Measurements from ENCODE around the gene TYSND1. TPM values are rescaled to one million over a fixed set of nuclear protein-coding genes. Genes with fewer than 3 reads are reported as not detected.

TYSND1 gene
- total RNA-seq, 1 donor from 2014 or later: 17.5 TPM

DNA sequence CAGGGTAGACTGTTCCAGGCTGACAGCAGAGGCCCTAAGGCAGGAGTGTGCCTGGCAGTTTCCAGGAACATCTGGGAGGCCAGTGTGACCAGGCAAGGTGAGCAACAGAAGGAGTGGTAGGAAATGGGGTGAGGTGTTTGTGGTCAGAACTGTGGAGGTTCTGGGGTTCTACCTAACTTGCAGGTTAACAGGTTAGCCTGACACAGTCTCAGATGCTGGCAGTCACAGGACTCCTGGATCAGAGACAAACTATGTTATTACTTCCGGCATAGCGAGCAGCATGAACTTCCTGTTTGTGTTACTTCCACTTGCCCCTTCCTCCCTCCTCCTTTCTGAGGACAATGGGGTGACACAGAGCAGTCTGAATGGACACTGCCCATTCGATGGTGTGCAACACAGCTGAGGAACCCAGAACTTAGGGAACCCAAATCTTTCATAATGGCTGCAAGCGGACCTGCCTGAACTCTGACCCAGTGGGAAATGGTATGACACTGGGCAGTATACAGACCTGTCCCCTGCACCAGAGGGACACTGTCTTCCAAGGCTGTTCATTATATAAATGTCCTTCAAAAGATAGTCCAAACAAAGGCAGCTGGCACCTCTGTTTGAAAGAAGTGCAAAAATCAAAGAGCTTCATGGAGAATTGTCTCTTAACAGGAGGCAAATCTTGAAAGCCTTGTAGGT lies 27.7 kb upstream of the TYSND1 start:
- Mint-ChIP-seq H3K27me3 (no peaks in the 10 kb centered on the region), H3K27ac (peak overlapping the region; percentile 20), H3K9me3 (no peaks in the 10 kb centered on the region), H3K4me3 (no peak overlapping the region), H3K36me3 (no peaks in the 10 kb centered on the region), H3K4me1 (ENCODE audit: unreplicated experiment) (peaks cover 6% of the 10 kb centered on the region)
- DNase-seq (ENCODE audit: extremely low spot score, unreplicated experiment): no peak
- no peak for TF ChIP-seq CTCF (conservative IDR thresholded peaks at IDR 0.05)

DNA sequence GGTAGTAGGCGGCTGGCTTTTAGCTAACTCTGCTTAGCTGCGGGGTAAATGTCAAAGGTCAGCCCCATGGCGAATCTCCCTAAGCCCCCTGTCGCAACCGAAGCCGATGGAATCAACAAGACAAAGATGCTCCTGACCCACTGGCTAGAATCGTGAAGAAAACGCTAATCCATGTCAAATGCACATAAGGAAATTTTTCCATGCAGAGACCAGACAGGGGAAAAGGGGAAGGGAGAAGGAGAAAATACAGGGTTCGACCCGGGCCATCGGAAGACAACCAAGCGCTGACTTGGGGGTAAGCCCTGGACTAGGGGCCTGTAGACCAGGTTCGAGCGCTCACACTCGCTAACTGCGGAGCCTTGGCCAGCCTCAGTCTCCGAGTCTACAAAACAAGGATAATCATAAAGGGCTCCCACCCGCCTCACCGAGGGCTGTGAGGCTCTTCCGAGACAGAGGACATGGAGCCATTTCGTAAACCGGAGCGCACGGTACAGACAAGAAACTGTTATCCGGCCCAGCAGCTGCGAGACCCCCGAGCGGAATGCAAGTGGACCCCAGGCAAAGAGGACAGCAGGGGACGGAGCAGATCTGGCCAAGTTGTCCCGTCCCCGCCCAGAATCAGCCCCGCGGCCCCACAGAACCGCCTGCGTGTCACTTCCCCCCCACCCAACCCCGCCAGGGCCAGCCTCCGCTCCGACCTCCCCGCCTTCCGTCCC lies 23.3 kb upstream of the TYSND1 start:
- peak overlapping the region; percentile 94 for H3K4me3 Mint-ChIP-seq
- DNase-seq (ENCODE audit: extremely low spot score, unreplicated experiment): no peak
- H3K9me3 Mint-ChIP-seq: no peaks in the 10 kb centered on the region
- H3K27ac Mint-ChIP-seq: peak overlapping the region; percentile 91
- TF ChIP-seq CTCF (conservative IDR thresholded peaks at IDR 0.05): no peak
- peaks cover 27% of the 10 kb centered on the region for H3K4me1 Mint-ChIP-seq (ENCODE audit: unreplicated experiment)
- no peaks in the 10 kb centered on the region for H3K27me3 Mint-ChIP-seq
- H3K36me3 Mint-ChIP-seq: peaks cover 7% of the 10 kb centered on the region

- H3K36me3 Mint-ChIP-seq: peaks cover 7% of the 10 kb centered on the region
- no peak for TF ChIP-seq CTCF (conservative IDR thresholded peaks at IDR 0.05)
- DNase-seq (ENCODE audit: extremely low spot score, unreplicated experiment): no peak
- H3K27me3 Mint-ChIP-seq: no peaks in the 10 kb centered on the region
- peak overlapping the region; percentile 94 for H3K4me3 Mint-ChIP-seq
- no peaks in the 10 kb centered on the region for H3K9me3 Mint-ChIP-seq
- peaks cover 23% of the 10 kb centered on the region for H3K4me1 Mint-ChIP-seq (ENCODE audit: unreplicated experiment)
- peak overlapping the region; percentile 91 for H3K27ac Mint-ChIP-seq
These were observed 22.5 kb upstream of the TYSND1 start for GRCh38 chr10:70169011-70169410.

DNA sequence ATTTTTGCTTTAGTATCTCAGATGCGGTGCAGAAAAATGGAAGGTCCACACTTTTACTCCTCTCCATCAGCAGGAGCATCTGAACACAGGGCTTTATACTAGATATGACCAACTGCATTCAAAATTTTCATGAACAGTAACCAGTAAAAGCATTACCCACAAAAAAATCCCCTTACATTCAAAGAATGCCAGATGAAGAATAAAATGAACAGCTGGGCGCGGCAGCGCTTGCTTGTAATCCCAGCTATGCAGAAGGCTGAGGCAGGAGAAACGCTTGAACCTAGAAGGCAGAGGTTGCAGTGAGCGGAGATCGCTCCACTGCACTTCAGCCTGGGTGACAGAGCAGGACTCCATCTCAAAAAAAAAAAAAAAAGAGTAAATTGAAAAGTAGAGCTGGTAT lies 20.7 kb upstream of the TYSND1 start:
- peaks cover 12% of the 10 kb centered on the region for H3K36me3 Mint-ChIP-seq
- DNase-seq (ENCODE audit: extremely low spot score, unreplicated experiment): no peak
- no peak for TF ChIP-seq CTCF (conservative IDR thresholded peaks at IDR 0.05)
- no peaks in the 10 kb centered on the region for H3K27me3 Mint-ChIP-seq
- H3K4me3 Mint-ChIP-seq: peak overlapping the region; percentile 21
- peak overlapping the region; percentile 59 for H3K27ac Mint-ChIP-seq
- H3K4me1 Mint-ChIP-seq (ENCODE audit: unreplicated experiment): peaks cover 34% of the 10 kb centered on the region
- no peaks in the 10 kb centered on the region for H3K9me3 Mint-ChIP-seq

DNA sequence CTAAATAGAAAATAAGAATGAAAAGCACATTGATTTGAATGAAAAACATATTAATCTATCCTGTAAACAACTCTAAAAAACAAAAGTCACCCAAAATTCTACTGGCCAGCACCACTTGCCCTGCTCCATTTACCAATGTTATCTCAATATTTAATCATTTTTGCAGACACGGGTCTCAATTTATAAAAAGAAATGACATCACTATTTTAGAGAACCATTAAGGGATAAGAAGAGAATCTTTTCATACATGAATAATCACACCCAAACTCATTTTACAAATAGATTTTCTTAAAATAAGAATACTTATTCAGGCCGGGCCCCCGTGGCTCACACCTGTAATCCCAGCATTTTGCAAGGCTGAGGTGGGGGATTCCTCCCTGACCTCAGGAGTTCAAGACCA lies 19.9 kb upstream of the TYSND1 start:
- TF ChIP-seq CTCF (conservative IDR thresholded peaks at IDR 0.05): no peak
- DNase-seq (ENCODE audit: extremely low spot score, unreplicated experiment): no peak
- H3K36me3 Mint-ChIP-seq: peaks cover 16% of the 10 kb centered on the region
- no peak overlapping the region for H3K27ac Mint-ChIP-seq
- H3K27me3 Mint-ChIP-seq: no peaks in the 10 kb centered on the region
- peaks cover 42% of the 10 kb centered on the region for H3K4me1 Mint-ChIP-seq (ENCODE audit: unreplicated experiment)
- no peaks in the 10 kb centered on the region for H3K9me3 Mint-ChIP-seq
- H3K4me3 Mint-ChIP-seq: no peak overlapping the region
